Medulla oblongata (tissue), 1 donor: Measurements from ENCODE around the gene HBS1L.
"Not testable (repeated sequence)": the region's sequence is repeated elsewhere in the genome, so short reads cannot be mapped to it uniquely, and the experiment has no call there.

Experiments used
- DNase-seq: peaks from one replicate; pipeline ENCODE4 v3.0.0-alpha.2; 2015; ENCODE audit errors: extremely low spot score

Gene HBS1L

GRCh38 chr6:135075018-135075417, 20.4 kb upstream of the HBS1L start:
- no peak for DNase-seq

- DNase-seq = no peak
Measured at GRCh38 chr6:135073756-135074393, 19.3 kb upstream of the HBS1L start.

- DNase-seq = no peak
Measured at GRCh38 chr6:135073217-135073616, 18.6 kb upstream of the HBS1L start.

- no peak for DNase-seq
Measured at GRCh38 chr6:135072753-135073152, 18.1 kb upstream of the HBS1L start.

- no peak for DNase-seq
Measured at GRCh38 chr6:135071541-135071940, 16.9 kb upstream of the HBS1L start.

- DNase-seq = no peak
Measured at GRCh38 chr6:135067911-135068310, 13.3 kb upstream of the HBS1L start.

GRCh38 chr6:135066806-135067205, 12.2 kb upstream of the HBS1L start:
- DNase-seq = no peak

GRCh38 chr6:135066397-135066796, 11.8 kb upstream of the HBS1L start:
- no peak for DNase-seq

GRCh38 chr6:135064586-135064985, 10.0 kb upstream of the HBS1L start:
- DNase-seq = no peak

GRCh38 chr6:135063926-135064325, 9.3 kb upstream of the HBS1L start:
- no peak for DNase-seq

- DNase-seq = no peak
Measured at GRCh38 chr6:135062735-135063134, 8.1 kb upstream of the HBS1L start.

- no peak for DNase-seq
Measured at GRCh38 chr6:135060076-135060475, 5.5 kb upstream of the HBS1L start.

- DNase-seq = not testable (repeated sequence)
Measured at GRCh38 chr6:135058299-135058698, 3.7 kb upstream of the HBS1L start.

GRCh38 chr6:135056632-135057031, 2.0 kb upstream of the HBS1L start:
- no peak for DNase-seq

GRCh38 chr6:135054226-135054568, 425 bp downstream of the HBS1L start:
- no peak for DNase-seq

- no peak for DNase-seq
Measured at GRCh38 chr6:135053406-135053805, 1.2 kb downstream of the HBS1L start.

- no peak for DNase-seq
Measured at GRCh38 chr6:135052939-135053338, 1.7 kb downstream of the HBS1L start.

GRCh38 chr6:135048915-135049314, 5.7 kb downstream of the HBS1L start:
- DNase-seq = no peak

GRCh38 chr6:135047336-135047735, 7.3 kb downstream of the HBS1L start:
- no peak for DNase-seq

GRCh38 chr6:135046912-135047311, 7.7 kb downstream of the HBS1L start:
- no peak for DNase-seq

GRCh38 chr6:135044639-135045038, 10.0 kb downstream of the HBS1L start:
- no peak for DNase-seq

- no peak for DNase-seq
Measured at GRCh38 chr6:135043846-135044245, 10.8 kb downstream of the HBS1L start.

GRCh38 chr6:135043364-135043763, 11.3 kb downstream of the HBS1L start:
- DNase-seq = no peak

- DNase-seq = no peak
Measured at GRCh38 chr6:135038335-135038734, 16.3 kb downstream of the HBS1L start.
